ENCODE measurements around the gene DDX19B. TPM values are rescaled to one million over a fixed set of nuclear protein-coding genes. Genes with fewer than 3 reads are reported as not detected.

DDX19B gene
- total and polyA plus RNA-seq, 9 of the 15 experiments (the other 6 are each of a cell fraction or from before 2014, with no cell fraction given): 7.0 to 32.9 (median 19.3) TPM

DNA sequence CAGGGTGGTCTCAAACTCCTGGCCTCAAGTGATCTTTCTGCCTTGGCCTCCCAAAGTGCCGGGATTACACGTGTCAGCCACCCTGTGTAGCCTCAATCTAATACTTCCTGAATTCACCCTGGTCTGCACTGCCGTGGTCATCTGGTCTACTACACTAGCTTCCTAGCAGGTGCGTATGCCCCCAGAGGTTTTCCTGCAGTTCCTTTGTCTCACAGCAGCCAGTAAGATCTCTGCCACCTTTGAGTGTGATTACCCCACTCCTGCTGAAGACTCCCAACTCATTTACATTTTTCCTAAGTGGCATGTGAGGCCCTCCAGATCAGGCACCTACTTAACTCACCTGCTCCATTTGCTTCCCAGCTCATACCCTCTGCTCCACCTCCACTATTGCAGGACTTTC is 42.6 kb downstream of the DDX19B start:
- no peak overlapping the region for H3K27ac ChIP-seq (ENCODE audit: extremely low read depth, low read depth, low read length)
- POLR2A ChIA-PET: no interaction called here

More for the DNA sequence above, 42.6 kb downstream of the DDX19B start:
- intact Hi-C loops (cut with micrococcal nuclease) (no loop called here), in situ Hi-C loops (cut with MboI) (no loop called here)
- Histone ChIP-seq H3K79me2 (ENCODE audit: control insufficient read depth, insufficient read depth, low read length) (peaks cover 10% of the 10 kb centered on the region; the same call in 2 of the 3 replicates), H3K27me3 (ENCODE audit: control insufficient read depth in 2 of 2, insufficient read depth in 2 of 2, low read length in 2 of 2) (no peaks in the 10 kb centered on the region), H4K20me1 (replicated peaks; ENCODE audit: control insufficient read depth, insufficient read depth, low read length) (no peaks in the 10 kb centered on the region), H2AFZ (ENCODE audit: low read depth, low read length) (no peak overlapping the region), H3K9me1 (ENCODE audit: control insufficient read depth, insufficient read depth, low read length) (no peaks in the 10 kb centered on the region), H3K36me3 (ENCODE audit: control insufficient read depth, insufficient read depth, low read length) (no peaks in the 10 kb centered on the region), H3K4me1 (replicated peaks in 1 of 2; ENCODE audit: control insufficient read depth in 2 of 2, insufficient read depth in 2 of 2, low read length in 2 of 2) (peaks cover 0 to 3% of the 10 kb centered on the region in 2 experiments; a peak in 3 of 5 replicates), H3K4me3 (no peak overlapping the region), H3K9ac (ENCODE audit: insufficient read depth in 1 of 2, low read depth in 2 of 2, low read length in 2 of 2) (peak overlapping the region in 1 of 2 experiments; percentile 50; a peak in 1 of 4 replicates), H3K4me2 (ENCODE audit: insufficient read depth, low read length) (no peak overlapping the region), H3K9me3 (replicated peaks; ENCODE audit: control insufficient read depth, insufficient read depth, low read depth, low read length) (no peaks in the 10 kb centered on the region)
- TF ChIP-seq, protein P1, sequence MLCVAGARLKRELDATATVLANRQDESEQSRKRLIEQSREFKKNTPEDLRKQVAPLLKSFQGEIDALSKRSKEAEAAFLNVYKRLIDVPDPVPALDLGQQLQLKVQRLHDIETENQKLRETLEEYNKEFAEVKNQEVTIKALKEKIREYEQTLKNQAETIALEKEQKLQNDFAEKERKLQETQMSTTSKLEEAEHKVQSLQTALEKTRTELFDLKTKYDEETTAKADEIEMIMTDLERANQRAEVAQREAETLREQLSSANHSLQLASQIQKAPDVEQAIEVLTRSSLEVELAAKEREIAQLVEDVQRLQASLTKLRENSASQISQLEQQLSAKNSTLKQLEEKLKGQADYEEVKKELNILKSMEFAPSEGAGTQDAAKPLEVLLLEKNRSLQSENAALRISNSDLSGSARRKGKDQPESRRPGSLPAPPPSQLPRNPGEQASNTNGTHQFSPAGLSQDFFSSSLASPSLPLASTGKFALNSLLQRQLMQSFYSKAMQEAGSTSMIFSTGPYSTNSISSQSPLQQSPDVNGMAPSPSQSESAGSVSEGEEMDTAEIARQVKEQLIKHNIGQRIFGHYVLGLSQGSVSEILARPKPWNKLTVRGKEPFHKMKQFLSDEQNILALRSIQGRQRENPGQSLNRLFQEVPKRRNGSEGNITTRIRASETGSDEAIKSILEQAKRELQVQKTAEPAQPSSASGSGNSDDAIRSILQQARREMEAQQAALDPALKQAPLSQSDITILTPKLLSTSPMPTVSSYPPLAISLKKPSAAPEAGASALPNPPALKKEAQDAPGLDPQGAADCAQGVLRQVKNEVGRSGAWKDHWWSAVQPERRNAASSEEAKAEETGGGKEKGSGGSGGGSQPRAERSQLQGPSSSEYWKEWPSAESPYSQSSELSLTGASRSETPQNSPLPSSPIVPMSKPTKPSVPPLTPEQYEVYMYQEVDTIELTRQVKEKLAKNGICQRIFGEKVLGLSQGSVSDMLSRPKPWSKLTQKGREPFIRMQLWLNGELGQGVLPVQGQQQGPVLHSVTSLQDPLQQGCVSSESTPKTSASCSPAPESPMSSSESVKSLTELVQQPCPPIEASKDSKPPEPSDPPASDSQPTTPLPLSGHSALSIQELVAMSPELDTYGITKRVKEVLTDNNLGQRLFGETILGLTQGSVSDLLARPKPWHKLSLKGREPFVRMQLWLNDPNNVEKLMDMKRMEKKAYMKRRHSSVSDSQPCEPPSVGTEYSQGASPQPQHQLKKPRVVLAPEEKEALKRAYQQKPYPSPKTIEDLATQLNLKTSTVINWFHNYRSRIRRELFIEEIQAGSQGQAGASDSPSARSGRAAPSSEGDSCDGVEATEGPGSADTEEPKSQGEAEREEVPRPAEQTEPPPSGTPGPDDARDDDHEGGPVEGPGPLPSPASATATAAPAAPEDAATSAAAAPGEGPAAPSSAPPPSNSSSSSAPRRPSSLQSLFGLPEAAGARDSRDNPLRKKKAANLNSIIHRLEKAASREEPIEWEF (CRISPR knock-in tag; IDR thresholded peaks at IDR 0.05): no peak
- BruUV-seq (replicated peaks): no TSS peak
- FAIRE-seq (no peak), DNase-seq (ENCODE audit: extremely low read depth in 1 of 4, low spot score in 3 of 4) (no peak), ATAC-seq (no peak)
- WGBS (ENCODE audit: insufficient coverage, low coverage, missing lambda C conversion rate): 61% methylated on average over 4 of the region's 4 CpGs
- CTCF ChIA-PET (ENCODE audit: low intra/inter-chr PET ratio): no interaction called here

Measured in K562 (cell line).